Measurements from ENCODE around the gene POLDIP2.

Gene POLDIP2

GRCh38 chr17:28357061-28357900 is at the start of gene POLDIP2:
POLDIP2 (minus strand) TSS chr17:28357527; CDS start chr17:28357448, 79 bp downstream.
- H3K9me3 Mint-ChIP-seq = no peaks in the 10 kb centered on the region
- peak; percentile 97 for DNase-seq (ENCODE audit: low spot score)
- H3K36me3 Mint-ChIP-seq (ENCODE audit: low read depth) = peaks cover 51% of the 10 kb centered on the region
- peak within 1 kb of the TSS; percentile 91 for H3K4me3 Mint-ChIP-seq
- peak within 1 kb of the TSS; percentile 92 for H3K27ac Mint-ChIP-seq
- no peaks in the 10 kb centered on the region for H3K27me3 Mint-ChIP-seq (ENCODE audit: low read depth)
- H3K4me1 Mint-ChIP-seq (ENCODE audit: low read depth) = peaks cover 29% of the 10 kb centered on the region

GRCh38 chr17:28406473-28406814 is 49.1 kb upstream of the POLDIP2 start:
- Mint-ChIP-seq H3K27me3 (ENCODE audit: low read depth) (peaks cover 14% of the 10 kb centered on the region), H3K36me3 (ENCODE audit: low read depth) (no peaks in the 10 kb centered on the region), H3K4me1 (ENCODE audit: low read depth) (peaks cover 6% of the 10 kb centered on the region), H3K4me3 (peak overlapping the region; percentile 77), H3K9me3 (no peaks in the 10 kb centered on the region), H3K27ac (no peak overlapping the region)
- no peak for DNase-seq (ENCODE audit: low spot score)

- H3K27ac Mint-ChIP-seq = no peak within 1 kb of the TSS
- DNase-seq (ENCODE audit: low spot score) = peak; percentile 50
- H3K36me3 Mint-ChIP-seq (ENCODE audit: low read depth) = no peaks in the 10 kb centered on the region
Observed at GRCh38 chr17:28405632-28406472, 48.5 kb upstream of the POLDIP2 start, which contains the start of gene SLC46A1. SLC46A1 (minus strand) TSS chr17:28406212; CDS start chr17:28406114, 98 bp downstream.

GRCh38 chr17:28404812-28405570 is 47.7 kb upstream of the POLDIP2 start:
- Mint-ChIP-seq H3K27me3 (ENCODE audit: low read depth) (peaks cover 6% of the 10 kb centered on the region), H3K4me3 (peak overlapping the region; percentile 77), H3K9me3 (no peaks in the 10 kb centered on the region), H3K36me3 (ENCODE audit: low read depth) (no peaks in the 10 kb centered on the region), H3K27ac (no peak overlapping the region), H3K4me1 (ENCODE audit: low read depth) (peaks cover 6% of the 10 kb centered on the region)
- no peak for DNase-seq (ENCODE audit: low spot score)

More at GRCh38 chr17:28405632-28406472, 48.5 kb upstream of the POLDIP2 start, which contains the start of gene SLC46A1:
- Mint-ChIP-seq H3K4me1 (ENCODE audit: low read depth) (peaks cover 6% of the 10 kb centered on the region), H3K27me3 (ENCODE audit: low read depth) (peaks cover 9% of the 10 kb centered on the region), H3K9me3 (no peaks in the 10 kb centered on the region), H3K4me3 (peak within 1 kb of the TSS; percentile 77)

- Mint-ChIP-seq H3K4me1 (ENCODE audit: low read depth) (peaks cover 6% of the 10 kb centered on the region), H3K36me3 (ENCODE audit: low read depth) (no peaks in the 10 kb centered on the region), H3K4me3 (no peak overlapping the region), H3K27ac (no peak overlapping the region), H3K9me3 (no peaks in the 10 kb centered on the region), H3K27me3 (ENCODE audit: low read depth) (peaks cover 6% of the 10 kb centered on the region)
- no peak for DNase-seq (ENCODE audit: low spot score)
Observed at GRCh38 chr17:28404461-28404811, 47.1 kb upstream of the POLDIP2 start.

- Mint-ChIP-seq H3K9me3 (no peaks in the 10 kb centered on the region), H3K36me3 (ENCODE audit: low read depth) (no peaks in the 10 kb centered on the region), H3K4me3 (no peak overlapping the region), H3K27ac (no peak overlapping the region), H3K4me1 (ENCODE audit: low read depth) (peaks cover 6% of the 10 kb centered on the region), H3K27me3 (ENCODE audit: low read depth) (peaks cover 6% of the 10 kb centered on the region)
- no peak for DNase-seq (ENCODE audit: low spot score)
Observed at GRCh38 chr17:28404007-28404406, 46.7 kb upstream of the POLDIP2 start.

- DNase-seq (ENCODE audit: low spot score) = no peak
- Mint-ChIP-seq H3K4me3 (no peak overlapping the region), H3K4me1 (ENCODE audit: low read depth) (peaks cover 6% of the 10 kb centered on the region), H3K27me3 (ENCODE audit: low read depth) (peaks cover 6% of the 10 kb centered on the region), H3K27ac (no peak overlapping the region), H3K36me3 (ENCODE audit: low read depth) (no peaks in the 10 kb centered on the region), H3K9me3 (no peaks in the 10 kb centered on the region)
Observed at GRCh38 chr17:28402844-28403243, 45.5 kb upstream of the POLDIP2 start.

GRCh38 chr17:28402224-28402630 is 44.9 kb upstream of the POLDIP2 start:
- Mint-ChIP-seq H3K27me3 (ENCODE audit: low read depth) (peaks cover 6% of the 10 kb centered on the region), H3K4me1 (ENCODE audit: low read depth) (peaks cover 6% of the 10 kb centered on the region), H3K27ac (no peak overlapping the region), H3K36me3 (ENCODE audit: low read depth) (no peaks in the 10 kb centered on the region), H3K4me3 (no peak overlapping the region), H3K9me3 (no peaks in the 10 kb centered on the region)
- no peak for DNase-seq (ENCODE audit: low spot score)

GRCh38 chr17:28399808-28400207 is 42.5 kb upstream of the POLDIP2 start:
- H3K9me3 Mint-ChIP-seq = no peaks in the 10 kb centered on the region
- no peak overlapping the region for H3K4me3 Mint-ChIP-seq
- H3K4me1 Mint-ChIP-seq (ENCODE audit: low read depth) = no peaks in the 10 kb centered on the region
- DNase-seq (ENCODE audit: low spot score) = no peak
- H3K27me3 Mint-ChIP-seq (ENCODE audit: low read depth) = no peaks in the 10 kb centered on the region
- no peaks in the 10 kb centered on the region for H3K36me3 Mint-ChIP-seq (ENCODE audit: low read depth)
- H3K27ac Mint-ChIP-seq = no peak overlapping the region

GRCh38 chr17:28398280-28398981 is 41.1 kb upstream of the POLDIP2 start:
- no peaks in the 10 kb centered on the region for H3K4me1 Mint-ChIP-seq (ENCODE audit: low read depth)
- no peaks in the 10 kb centered on the region for H3K9me3 Mint-ChIP-seq
- peaks cover 4% of the 10 kb centered on the region for H3K36me3 Mint-ChIP-seq (ENCODE audit: low read depth)
- peak overlapping the region; percentile 45 for H3K27ac Mint-ChIP-seq
- no peaks in the 10 kb centered on the region for H3K27me3 Mint-ChIP-seq (ENCODE audit: low read depth)
- no peak for DNase-seq (ENCODE audit: low spot score)
- H3K4me3 Mint-ChIP-seq = no peak overlapping the region

GRCh38 chr17:28397687-28398279 is 40.5 kb upstream of the POLDIP2 start:
- DNase-seq (ENCODE audit: low spot score) = no peak
- H3K4me3 Mint-ChIP-seq = no peak overlapping the region
- peaks cover 4% of the 10 kb centered on the region for H3K36me3 Mint-ChIP-seq (ENCODE audit: low read depth)
- no peaks in the 10 kb centered on the region for H3K4me1 Mint-ChIP-seq (ENCODE audit: low read depth)
- no peaks in the 10 kb centered on the region for H3K27me3 Mint-ChIP-seq (ENCODE audit: low read depth)
- H3K27ac Mint-ChIP-seq = peak overlapping the region; percentile 45
- no peaks in the 10 kb centered on the region for H3K9me3 Mint-ChIP-seq

GRCh38 chr17:28397275-28397674 is 39.9 kb upstream of the POLDIP2 start:
- Mint-ChIP-seq H3K9me3 (no peaks in the 10 kb centered on the region), H3K27ac (no peak overlapping the region), H3K36me3 (ENCODE audit: low read depth) (peaks cover 4% of the 10 kb centered on the region), H3K27me3 (ENCODE audit: low read depth) (no peaks in the 10 kb centered on the region), H3K4me3 (no peak overlapping the region), H3K4me1 (ENCODE audit: low read depth) (no peaks in the 10 kb centered on the region)
- no peak for DNase-seq (ENCODE audit: low spot score)

Measured in T-helper 2 cell treated with Interferon-gamma antibody and Interleukin-4, amounts not matched to agents 5 μg/mL and 100 μg/mL, for 36 hours (primary cell).